ENCODE results near the gene KRT78.

GRCh38 chr12:52857500-52857899 is 8.7 kb upstream of the KRT78 start:
- TF ChIP-seq BHLHE40 (IDR thresholded peaks at IDR 0.05; ENCODE audit: borderline replicate concordance) (no peak), SUZ12 (IDR thresholded peaks at IDR 0.05) (no peak), NFRKB (IDR thresholded peaks at IDR 0.05) (no peak)
